Nephron (organoid): ENCODE measurements around the gene NKAIN2.
A peak's percentile ranks its signal among the peaks of the same experiment; 100 is the strongest.

ENCODE experiments used
- H3K27ac Mint-ChIP-seq, 3 experiments: 2 replicates each; pipeline ENCODE4 v1.8.0; 2020; ENCODE audit warnings: mixed read lengths in 3 of 3, mild to moderate bottlenecking in 2 of 3, moderate library complexity in 1 of 3
- H3K27me3 Mint-ChIP-seq: 2 replicates; pipeline ENCODE4 v1.8.0; 2021; ENCODE audit warnings: low read depth, mild to moderate bottlenecking, moderate library complexity, mixed read lengths
- H3K36me3 Mint-ChIP-seq: 2 replicates; pipeline ENCODE4 v1.8.0; 2020; ENCODE audit warnings: low read depth, mixed read lengths
- H3K4me1 Mint-ChIP-seq: 2 replicates; pipeline ENCODE4 v1.8.0; 2020; ENCODE audit warnings: mixed read lengths
- H3K4me3 Mint-ChIP-seq, 3 experiments: 2 replicates each; pipeline ENCODE4 v1.8.0; 2020; ENCODE audit warnings: mild to moderate bottlenecking in 3 of 3, mixed read lengths in 3 of 3, moderate library complexity in 2 of 3
- H3K9me3 Mint-ChIP-seq: 2 replicates; pipeline ENCODE4 v1.8.0; 2020; ENCODE audit warnings: mixed read lengths
- CTCF ChIP-seq, 3 experiments: fragments of 200-600 bp; sonication (generic); IDR thresholded peaks; one replicate each; pipeline ENCODE4 v1.5.0; 2021; ENCODE audit warnings: antibody characterized with exemption in 3 of 3; ENCODE audit not compliant: unreplicated experiment in 3 of 3

The NKAIN2 gene

GRCh38 chr6:123925842-123926399 is 122.3 kb downstream of the NKAIN2 start:
- no peak overlapping the region for H3K4me3 Mint-ChIP-seq
- H3K27ac Mint-ChIP-seq = peak overlapping the region in 1 of 3 experiments; percentile 57
- H3K27me3 Mint-ChIP-seq = no peaks in the 10 kb centered on the region
- H3K9me3 Mint-ChIP-seq = no peaks in the 10 kb centered on the region
- TF ChIP-seq CTCF (IDR thresholded peaks at IDR 0.05; ENCODE audit: unreplicated experiment in 3 of 3) = no peak
- H3K4me1 Mint-ChIP-seq = no peaks in the 10 kb centered on the region
- H3K36me3 Mint-ChIP-seq = no peaks in the 10 kb centered on the region

GRCh38 chr6:123928529-123928928 is 124.9 kb downstream of the NKAIN2 start:
- no peak for TF ChIP-seq CTCF (IDR thresholded peaks at IDR 0.05; ENCODE audit: unreplicated experiment in 3 of 3)
- H3K4me3 Mint-ChIP-seq = no peak overlapping the region
- H3K9me3 Mint-ChIP-seq = no peaks in the 10 kb centered on the region
- no peaks in the 10 kb centered on the region for H3K4me1 Mint-ChIP-seq
- H3K27ac Mint-ChIP-seq = no peak overlapping the region
- H3K36me3 Mint-ChIP-seq = no peaks in the 10 kb centered on the region
- H3K27me3 Mint-ChIP-seq = no peaks in the 10 kb centered on the region

- no peak for TF ChIP-seq CTCF (IDR thresholded peaks at IDR 0.05; ENCODE audit: unreplicated experiment in 3 of 3)
- Mint-ChIP-seq H3K9me3 (no peaks in the 10 kb centered on the region), H3K27me3 (no peaks in the 10 kb centered on the region), H3K36me3 (no peaks in the 10 kb centered on the region), H3K4me1 (no peaks in the 10 kb centered on the region), H3K27ac (no peak overlapping the region), H3K4me3 (no peak overlapping the region)
Measured at GRCh38 chr6:123931928-123932327, 128.3 kb downstream of the NKAIN2 start.

GRCh38 chr6:123940551-123940950 is 136.9 kb downstream of the NKAIN2 start:
- H3K27me3 Mint-ChIP-seq = no peaks in the 10 kb centered on the region
- TF ChIP-seq CTCF (IDR thresholded peaks at IDR 0.05; ENCODE audit: unreplicated experiment in 3 of 3) = no peak
- H3K4me1 Mint-ChIP-seq = no peaks in the 10 kb centered on the region
- H3K27ac Mint-ChIP-seq = no peak overlapping the region
- no peak overlapping the region for H3K4me3 Mint-ChIP-seq
- H3K36me3 Mint-ChIP-seq = no peaks in the 10 kb centered on the region
- H3K9me3 Mint-ChIP-seq = no peaks in the 10 kb centered on the region

- no peaks in the 10 kb centered on the region for H3K36me3 Mint-ChIP-seq
- no peaks in the 10 kb centered on the region for H3K9me3 Mint-ChIP-seq
- no peak overlapping the region for H3K27ac Mint-ChIP-seq
- TF ChIP-seq CTCF (IDR thresholded peaks at IDR 0.05; ENCODE audit: unreplicated experiment in 3 of 3) = no peak
- no peaks in the 10 kb centered on the region for H3K4me1 Mint-ChIP-seq
- no peaks in the 10 kb centered on the region for H3K27me3 Mint-ChIP-seq
- no peak overlapping the region for H3K4me3 Mint-ChIP-seq
Measured at GRCh38 chr6:123941855-123942254, 138.2 kb downstream of the NKAIN2 start.

- H3K4me3 Mint-ChIP-seq = no peak overlapping the region
Measured at GRCh38 chr6:123945386-123945785, 141.7 kb downstream of the NKAIN2 start.

More at GRCh38 chr6:123945386-123945785, 141.7 kb downstream of the NKAIN2 start:
- Mint-ChIP-seq H3K36me3 (peaks cover 5% of the 10 kb centered on the region), H3K27me3 (no peaks in the 10 kb centered on the region), H3K9me3 (peaks cover 13% of the 10 kb centered on the region), H3K27ac (no peak overlapping the region), H3K4me1 (no peaks in the 10 kb centered on the region)
- no peak for TF ChIP-seq CTCF (IDR thresholded peaks at IDR 0.05; ENCODE audit: unreplicated experiment in 3 of 3)
